OCI-LY3 (cell line): ENCODE measurements around the gene GSTM2.
A peak's percentile ranks its signal among the peaks of the same experiment; 100 is the strongest.

Experiments used
- H2AFZ ChIP-seq: fragments of 200-600, 300-600 bp; shearing (Covaris generic); 2 replicates; pipeline ENCODE4 v1.6.0; 2014; ENCODE audit warnings: antibody characterized with exemption, low read depth, low read length
- H3K27ac ChIP-seq: fragments of 200-600, 300-600 bp; sonication (generic); 2 replicates; pipeline ENCODE4 v1.5.1; 2014; ENCODE audit warnings: mild to moderate bottlenecking, low read length, moderate library complexity, mixed read lengths
- H3K27me3 ChIP-seq: fragments of 200-600, 300-600 bp; sonication (generic); 2 replicates; pipeline ENCODE4 v1.6.1; 2014; ENCODE audit warnings: low read depth, low read length, mixed read lengths
- H3K36me3 ChIP-seq: fragments of 200-600, 300-600 bp; sonication (generic); replicated peaks from 2 replicates; pipeline ENCODE3; 2014; ENCODE audit warnings: low read depth, low read length, mixed read lengths
- H3K4me1 ChIP-seq: fragments of 300-600, 200-600 bp; sonication (generic); 2 replicates; pipeline ENCODE4 v1.6.1; 2014; ENCODE audit warnings: low read length, mixed read lengths
- H3K4me2 ChIP-seq: fragments of 200-600, 300-600 bp; sonication (generic); 2 replicates; pipeline ENCODE4 v1.6.1; 2014; ENCODE audit warnings: low read length, mixed read lengths
- H3K4me3 ChIP-seq: fragments of 300-600, 200-600 bp; sonication (generic); 2 replicates; pipeline ENCODE4 v1.5.1; 2014; ENCODE audit warnings: antibody characterized with exemption, mild to moderate bottlenecking, low read length, moderate library complexity
- H3K79me2 ChIP-seq: fragments of 300-600, 200-600 bp; shearing (Covaris generic); 2 replicates; pipeline ENCODE4 v1.6.1; 2014; ENCODE audit warnings: mild to moderate bottlenecking, low read length, mixed read lengths
- H3K9ac ChIP-seq: fragments of 300-600, 200-600 bp; shearing (Covaris generic); 2 replicates; pipeline ENCODE4 v1.6.0; 2014; ENCODE audit warnings: mild to moderate bottlenecking, low read length, moderate library complexity
- H3K9me3 ChIP-seq: fragments of 200-600, 300-600 bp; shearing (Covaris generic); 2 replicates; pipeline ENCODE4 v1.6.1; 2014; ENCODE audit warnings: low read length, mixed read lengths; ENCODE audit not compliant: insufficient read depth
- H4K20me1 ChIP-seq: fragments of 200-600, 300-600 bp; sonication (generic); 2 replicates; pipeline ENCODE4 v1.6.1; 2016; ENCODE audit warnings: low read length, mixed read lengths; ENCODE audit not compliant: insufficient read depth
- EZH2phosphoT487 ChIP-seq: fragments of 200-600 bp; shearing (Covaris generic); IDR thresholded peaks from 2 replicates; pipeline ENCODE4 v1.6.1; 2018; ENCODE audit warnings: antibody characterized with exemption, mixed run types, low read depth
- TF ChIP-seq, protein P1 (sequence below): fragments of 200-600, 300-600 bp; sonication (generic); IDR thresholded peaks from 2 replicates; pipeline ENCODE4 v1.5.1; 2014; ENCODE audit warnings: antibody characterized with exemption, low read length, low read depth

The GSTM2 gene

DNA sequence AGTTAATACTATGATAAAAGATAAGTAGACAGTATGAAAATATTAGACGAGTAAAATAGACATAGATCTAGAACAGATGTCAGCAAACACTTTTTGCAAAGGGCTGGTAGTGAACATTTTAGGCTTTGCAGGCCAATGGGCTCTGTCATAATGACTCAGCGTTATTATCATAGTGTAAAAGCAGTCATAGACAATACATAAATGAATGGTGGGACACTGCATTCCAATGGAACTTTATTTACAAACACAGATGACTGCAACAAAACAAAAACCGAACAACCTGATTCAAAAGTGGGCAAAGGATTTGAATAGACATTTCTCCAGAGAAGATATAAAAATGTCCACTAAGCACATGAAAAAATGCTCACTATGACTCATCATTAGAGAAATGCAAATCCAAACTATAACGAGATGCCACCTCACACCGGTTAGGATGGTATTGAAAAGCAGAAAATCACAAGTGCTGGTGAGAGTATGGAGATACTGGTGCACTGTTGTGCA, 51.5 kb downstream of the GSTM2 start:
- 0 out of 2 replicates have a peak overlapping the region, but pooled peaks have one; percentile 33 for H2AFZ ChIP-seq

DNA sequence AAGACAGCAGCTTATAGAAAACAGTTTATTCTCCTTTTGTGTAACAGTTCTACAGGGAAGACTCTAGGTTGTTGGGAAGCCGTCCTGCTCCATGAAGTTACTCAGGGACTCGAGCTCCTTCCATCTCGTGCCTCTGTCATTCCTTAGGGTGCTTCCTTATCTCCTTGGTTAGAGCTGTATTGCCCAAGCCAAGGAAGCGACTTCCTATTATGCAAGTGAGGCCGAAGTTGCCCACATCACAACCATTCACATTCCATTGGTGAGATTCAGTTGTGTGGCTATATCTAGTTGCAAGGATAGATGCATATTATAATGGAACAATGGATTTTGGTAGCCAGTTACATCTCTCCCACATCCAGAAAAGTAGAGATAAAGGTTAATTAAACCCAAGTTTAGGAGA, 53.2 kb downstream of the GSTM2 start:
- H3K27me3 ChIP-seq: no peaks in the 10 kb centered on the region
- TF ChIP-seq EZH2phosphoT487: no peak
- TF ChIP-seq, protein P1, sequence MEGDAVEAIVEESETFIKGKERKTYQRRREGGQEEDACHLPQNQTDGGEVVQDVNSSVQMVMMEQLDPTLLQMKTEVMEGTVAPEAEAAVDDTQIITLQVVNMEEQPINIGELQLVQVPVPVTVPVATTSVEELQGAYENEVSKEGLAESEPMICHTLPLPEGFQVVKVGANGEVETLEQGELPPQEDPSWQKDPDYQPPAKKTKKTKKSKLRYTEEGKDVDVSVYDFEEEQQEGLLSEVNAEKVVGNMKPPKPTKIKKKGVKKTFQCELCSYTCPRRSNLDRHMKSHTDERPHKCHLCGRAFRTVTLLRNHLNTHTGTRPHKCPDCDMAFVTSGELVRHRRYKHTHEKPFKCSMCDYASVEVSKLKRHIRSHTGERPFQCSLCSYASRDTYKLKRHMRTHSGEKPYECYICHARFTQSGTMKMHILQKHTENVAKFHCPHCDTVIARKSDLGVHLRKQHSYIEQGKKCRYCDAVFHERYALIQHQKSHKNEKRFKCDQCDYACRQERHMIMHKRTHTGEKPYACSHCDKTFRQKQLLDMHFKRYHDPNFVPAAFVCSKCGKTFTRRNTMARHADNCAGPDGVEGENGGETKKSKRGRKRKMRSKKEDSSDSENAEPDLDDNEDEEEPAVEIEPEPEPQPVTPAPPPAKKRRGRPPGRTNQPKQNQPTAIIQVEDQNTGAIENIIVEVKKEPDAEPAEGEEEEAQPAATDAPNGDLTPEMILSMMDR: no peak
- no peaks in the 10 kb centered on the region for H3K79me2 ChIP-seq
- H4K20me1 ChIP-seq: no peaks in the 10 kb centered on the region
- H3K9me3 ChIP-seq: no peaks in the 10 kb centered on the region
- peaks cover 24% of the 10 kb centered on the region for H3K4me1 ChIP-seq
- no peak overlapping the region for H3K4me2 ChIP-seq
- no peak overlapping the region for H3K9ac ChIP-seq
- no peak overlapping the region for H3K27ac ChIP-seq
- H3K4me3 ChIP-seq: no peak overlapping the region
- no peak overlapping the region for H2AFZ ChIP-seq
- H3K36me3 ChIP-seq: no peaks in the 10 kb centered on the region

More for the DNA sequence above, 51.5 kb downstream of the GSTM2 start:
- Histone ChIP-seq H3K4me2 (peak overlapping the region; percentile 52), H3K4me3 (0 out of 2 replicates have a peak overlapping the region, but pooled peaks have one; percentile 18), H3K9ac (no peak overlapping the region), H3K27ac (no peak overlapping the region), H4K20me1 (no peaks in the 10 kb centered on the region), H3K4me1 (peaks cover 24% of the 10 kb centered on the region), H3K9me3 (no peaks in the 10 kb centered on the region), H3K36me3 (no peaks in the 10 kb centered on the region), H3K79me2 (no peaks in the 10 kb centered on the region), H3K27me3 (no peaks in the 10 kb centered on the region)
- TF ChIP-seq EZH2phosphoT487: no peak
- TF ChIP-seq, protein P1: no peak

DNA sequence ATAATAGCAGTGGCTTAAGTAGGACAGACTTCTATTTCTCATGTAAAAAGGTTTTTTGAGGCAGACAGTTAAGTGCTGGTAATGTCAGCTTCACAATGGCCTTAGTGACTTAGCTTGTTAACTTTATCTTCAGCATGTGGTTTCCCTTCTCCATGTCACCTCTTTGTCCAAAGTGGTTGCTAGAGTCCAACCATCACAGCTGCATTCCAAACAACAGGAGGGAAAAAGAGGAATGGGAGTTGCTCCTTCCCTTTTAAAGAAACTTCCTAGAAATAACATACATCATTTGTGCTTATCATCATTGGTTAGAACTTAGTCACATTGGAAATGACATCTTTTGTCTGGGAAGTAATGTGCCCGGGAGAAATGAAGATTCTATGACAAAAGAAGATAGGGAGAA, 54.1 kb downstream of the GSTM2 start:
- Histone ChIP-seq H3K4me3 (no peak overlapping the region), H3K27ac (no peak overlapping the region), H3K27me3 (no peaks in the 10 kb centered on the region), H3K4me1 (peaks cover 24% of the 10 kb centered on the region), H3K9ac (no peak overlapping the region), H3K9me3 (no peaks in the 10 kb centered on the region), H3K4me2 (no peak overlapping the region), H3K79me2 (no peaks in the 10 kb centered on the region), H4K20me1 (no peaks in the 10 kb centered on the region), H3K36me3 (no peaks in the 10 kb centered on the region), H2AFZ (no peak overlapping the region)
- TF ChIP-seq, protein P1: no peak
- no peak for TF ChIP-seq EZH2phosphoT487

DNA sequence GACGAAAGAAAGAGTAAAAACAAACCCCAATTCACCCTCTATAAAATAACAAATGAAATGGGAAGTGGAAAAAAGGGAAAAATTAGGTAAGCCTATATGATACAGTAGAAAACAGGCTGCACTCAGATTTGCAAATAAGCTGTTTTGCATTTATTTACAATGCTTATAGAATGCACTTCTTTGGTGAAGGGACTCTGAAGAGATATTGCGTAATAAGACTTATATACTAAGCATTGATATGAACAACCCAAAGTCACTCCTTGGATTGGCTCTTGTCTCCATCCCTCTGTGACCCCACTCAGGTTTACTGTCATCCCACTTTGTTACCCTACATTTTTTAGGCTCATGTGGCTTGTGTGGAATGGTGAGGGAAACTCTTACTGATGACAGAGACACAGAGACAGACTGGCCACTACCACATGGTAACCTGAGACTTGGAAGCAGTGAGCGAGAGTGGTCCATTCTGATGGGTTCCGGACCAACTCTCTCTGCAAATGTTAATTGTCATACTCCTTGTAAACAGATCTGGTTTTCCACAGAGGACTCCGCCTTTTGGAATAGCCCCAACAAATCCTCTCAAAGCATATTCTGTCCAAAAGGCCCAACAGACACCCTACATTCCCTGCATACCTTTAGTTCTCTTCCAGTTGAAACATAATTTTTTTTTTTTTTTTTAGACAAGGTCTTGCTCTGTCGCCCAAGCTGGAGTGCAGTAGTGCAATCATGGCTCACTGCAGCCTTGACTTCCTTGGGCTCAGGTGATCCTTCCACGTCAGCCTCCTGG, 55.2 kb downstream of the GSTM2 start:
- Histone ChIP-seq H3K27ac (no peak overlapping the region), H3K4me3 (no peak overlapping the region), H3K4me1 (peaks cover 20% of the 10 kb centered on the region), H2AFZ (no peak overlapping the region), H3K27me3 (no peaks in the 10 kb centered on the region), H3K36me3 (no peaks in the 10 kb centered on the region), H4K20me1 (no peaks in the 10 kb centered on the region), H3K4me2 (no peak overlapping the region), H3K79me2 (no peaks in the 10 kb centered on the region), H3K9me3 (no peaks in the 10 kb centered on the region), H3K9ac (no peak overlapping the region)
- TF ChIP-seq, protein P1: no peak
- no peak for TF ChIP-seq EZH2phosphoT487
